Neural progenitor cell (in vitro differentiated cells): ENCODE measurements around the gene NFKBIE. TPM values are rescaled to one million over a fixed set of nuclear protein-coding genes. Genes with fewer than 3 reads are reported as not detected.

Experiments used
- DNase-seq: peaks from one replicate; pipeline ENCODE4 v3.0.0-alpha.2; 2016; ENCODE audit warnings: low spot score
- H2AFZ ChIP-seq: fragments of 200-600 bp; sonication (generic); replicated peaks from 2 replicates; pipeline ENCODE4 v1.6.1; 2016; ENCODE audit warnings: antibody characterized with exemption
- H3F3A ChIP-seq: fragments of 200-600 bp; sonication (generic); 2 replicates; pipeline ENCODE4 v1.6.1; 2016; ENCODE audit warnings: antibody characterized with exemption, low read depth
- H3K27ac ChIP-seq: fragments of 200-600 bp; sonication (generic); 2 replicates; pipeline ENCODE4 v1.5.1; 2016; ENCODE audit warnings: mild to moderate bottlenecking
- H3K27me3 ChIP-seq: fragments of 200-600 bp; sonication (generic); 2 replicates; pipeline ENCODE4 v1.6.1; 2016; ENCODE audit warnings: mild to moderate bottlenecking, moderate library complexity
- H3K36me3 ChIP-seq: fragments of 200-600 bp; sonication (generic); 2 replicates; pipeline ENCODE4 v1.5.1; 2016
- H3K4me1 ChIP-seq: fragments of 200-600 bp; sonication (generic); 2 replicates; pipeline ENCODE4 v1.6.1; 2016; ENCODE audit warnings: mixed run types
- H3K4me2 ChIP-seq: fragments of 200-600 bp; sonication (generic); 2 replicates; pipeline ENCODE4 v1.6.1; 2016
- H3K4me3 ChIP-seq: fragments of 200-600 bp; sonication (generic); 2 replicates; pipeline ENCODE4 v1.5.1; 2016
- H3K79me2 ChIP-seq: fragments of 200-600 bp; sonication (generic); 2 replicates; pipeline ENCODE4 v1.6.1; 2016; ENCODE audit warnings: low read depth
- H3K9ac ChIP-seq: fragments of 200-600 bp; sonication (generic); 2 replicates; pipeline ENCODE4 v1.6.1; 2016
- H3K9me3 ChIP-seq: fragments of 200-600 bp; sonication (generic); 2 replicates; pipeline ENCODE4 v1.5.1; 2016; ENCODE audit warnings: low read depth
- H4K20me1 ChIP-seq: fragments of 200-600 bp; sonication (generic); 2 replicates; pipeline ENCODE4 v1.6.1; 2016; ENCODE audit warnings: low read depth
- H3K27ac Mint-ChIP-seq: 3 replicates; pipeline ENCODE4 v1.8.0; 2021; ENCODE audit warnings: mixed read lengths
- H3K27me3 Mint-ChIP-seq: 2 replicates; pipeline ENCODE4 v1.8.0; 2022; ENCODE audit warnings: low read depth, mild to moderate bottlenecking, inconsistent platforms, moderate library complexity, mixed read lengths; ENCODE audit not compliant: insufficient read depth
- H3K36me3 Mint-ChIP-seq: 3 replicates; pipeline ENCODE4 v1.8.0; 2021; ENCODE audit warnings: mixed read lengths
- H3K4me1 Mint-ChIP-seq: 3 replicates; pipeline ENCODE4 v1.8.0; 2021; ENCODE audit warnings: mixed read lengths
- H3K4me3 Mint-ChIP-seq: 3 replicates; pipeline ENCODE4 v1.8.0; 2021; ENCODE audit warnings: mild to moderate bottlenecking, moderate library complexity, mixed read lengths
- H3K9me3 Mint-ChIP-seq: 3 replicates; pipeline ENCODE4 v1.8.0; 2020; ENCODE audit warnings: mixed read lengths
- CTCF ChIP-seq: fragments of 200-600 bp; sonication (generic); IDR thresholded peaks from 2 replicates; pipeline ENCODE4 v1.5.1; 2017; ENCODE audit warnings: antibody characterized with exemption, mild to moderate bottlenecking
- EZH2 ChIP-seq: fragments of 200-600 bp; sonication (generic); IDR thresholded peaks from 2 replicates; pipeline ENCODE4 v1.6.1; 2017; ENCODE audit warnings: antibody characterized with exemption, mild to moderate bottlenecking, moderate library complexity
- EZH2phosphoT487 ChIP-seq: fragments of 200-600 bp; sonication (generic); IDR thresholded peaks from 2 replicates; pipeline ENCODE4 v1.6.1; 2017; ENCODE audit warnings: antibody characterized with exemption
- total RNA-seq: library from RNA; depleted of rRNA; stranded (reverse); fragments of >200 nt; gene quantifications from 2 replicates; pipeline ENCODE4 v1.2.3, GENCODE V29; 2015; ENCODE audit warnings: low replicate concordance

NFKBIE gene
- total RNA-seq, 1 donor from 2014 or later: 5.1 TPM

GRCh38 chr6:44260451-44261297, 4.7 kb downstream of the NFKBIE start:
- Histone ChIP-seq H3K79me2 (peaks cover 28% of the 10 kb centered on the region), H3K4me3 (no peak overlapping the region), H2AFZ (no peak overlapping the region), H4K20me1 (peaks cover 20% of the 10 kb centered on the region), H3K36me3 (no peaks in the 10 kb centered on the region), H3F3A (peaks cover 22% of the 10 kb centered on the region), H3K4me1 (peaks cover 27% of the 10 kb centered on the region), H3K9ac (no peak overlapping the region), H3K4me2 (no peak overlapping the region), H3K9me3 (no peaks in the 10 kb centered on the region), H3K27ac (no peak overlapping the region), H3K27me3 (no peaks in the 10 kb centered on the region)
- peaks cover 48% of the 10 kb centered on the region for H3K4me1 Mint-ChIP-seq
- H3K27ac Mint-ChIP-seq: no peak overlapping the region
- H3K9me3 Mint-ChIP-seq: no peaks in the 10 kb centered on the region
- H3K4me3 Mint-ChIP-seq: no peak overlapping the region
- peaks cover 6% of the 10 kb centered on the region for H3K27me3 Mint-ChIP-seq
- DNase-seq: no peak
- TF ChIP-seq EZH2phosphoT487 (no peak), CTCF (no peak), EZH2 (no peak)
- no peaks in the 10 kb centered on the region for H3K36me3 Mint-ChIP-seq

- Histone ChIP-seq H3K79me2 (peaks cover 35% of the 10 kb centered on the region), H3K27ac (no peak overlapping the region), H3F3A (peaks cover 29% of the 10 kb centered on the region), H3K9me3 (no peaks in the 10 kb centered on the region), H2AFZ (no peak overlapping the region), H3K4me2 (no peak overlapping the region), H3K9ac (no peak overlapping the region), H3K27me3 (no peaks in the 10 kb centered on the region), H3K4me3 (no peak overlapping the region), H4K20me1 (peaks cover 26% of the 10 kb centered on the region), H3K4me1 (peaks cover 27% of the 10 kb centered on the region), H3K36me3 (no peaks in the 10 kb centered on the region)
- H3K9me3 Mint-ChIP-seq: no peaks in the 10 kb centered on the region
- DNase-seq: no peak
- no peak for TF ChIP-seq EZH2
- no peak for TF ChIP-seq CTCF
- H3K4me3 Mint-ChIP-seq: no peak overlapping the region
- H3K36me3 Mint-ChIP-seq: peaks cover 1% of the 10 kb centered on the region
- peaks cover 52% of the 10 kb centered on the region for H3K4me1 Mint-ChIP-seq
- H3K27me3 Mint-ChIP-seq: peaks cover 6% of the 10 kb centered on the region
- no peak overlapping the region for H3K27ac Mint-ChIP-seq
These were observed 5.3 kb downstream of the NFKBIE start for GRCh38 chr6:44260011-44260410.

GRCh38 chr6:44258921-44259320, 6.4 kb downstream of the NFKBIE start:
- peaks cover 46% of the 10 kb centered on the region for H3K4me1 Mint-ChIP-seq
- Histone ChIP-seq H3K4me3 (no peak overlapping the region), H3K9me3 (no peaks in the 10 kb centered on the region), H3K27ac (no peak overlapping the region), H3K4me2 (no peak overlapping the region), H3K4me1 (peaks cover 19% of the 10 kb centered on the region), H3K27me3 (no peaks in the 10 kb centered on the region), H4K20me1 (peaks cover 30% of the 10 kb centered on the region), H3F3A (peaks cover 40% of the 10 kb centered on the region), H2AFZ (no peak overlapping the region), H3K9ac (no peak overlapping the region), H3K79me2 (peaks cover 32% of the 10 kb centered on the region), H3K36me3 (peaks cover 2% of the 10 kb centered on the region)
- no peaks in the 10 kb centered on the region for H3K9me3 Mint-ChIP-seq
- peaks cover 6% of the 10 kb centered on the region for H3K36me3 Mint-ChIP-seq
- TF ChIP-seq EZH2phosphoT487: no peak
- no peak for TF ChIP-seq EZH2
- TF ChIP-seq CTCF: no peak
- no peak overlapping the region for H3K27ac Mint-ChIP-seq
- no peak for DNase-seq
- peaks cover 10% of the 10 kb centered on the region for H3K27me3 Mint-ChIP-seq
- peak overlapping the region; percentile 87 for H3K4me3 Mint-ChIP-seq
